Fibroblast of the conjunctiva (primary cell): ENCODE results near the gene CNR2.
"Not testable (repeated sequence)": the region's sequence is repeated elsewhere in the genome, so short reads cannot be mapped to it uniquely, and the experiment has no call there.

Experiments used
- DNase-seq: peaks from one replicate; pipeline ENCODE4 v3.0.0-alpha.2; 2010; ENCODE audit warnings: low read depth

The CNR2 gene

GRCh38 chr1:23913212-23913880, at the start of gene CNR2:
Gene CNR2, minus strand, starts transcription at chr1:23913362. Its CDS starts 37,745 bp downstream, at chr1:23875617.
- no peak for DNase-seq

GRCh38 chr1:23960291-23961020, 47.3 kb upstream of the CNR2 start:
- DNase-seq: no peak

GRCh38 chr1:23959461-23960290, 46.5 kb upstream of the CNR2 start, which contains the start of gene PNRC2:
Gene PNRC2, plus strand, starts transcription at chr1:23959828. Its CDS starts 1,630 bp downstream, at chr1:23961458.
- peak; percentile 94 for DNase-seq

- peak; percentile 86 for DNase-seq
Measured at GRCh38 chr1:23958810-23959460, 45.8 kb upstream of the CNR2 start.

GRCh38 chr1:23958040-23958809, 45.1 kb upstream of the CNR2 start:
- not testable (repeated sequence) for DNase-seq

- DNase-seq: no peak
Measured at GRCh38 chr1:23957096-23957495, 43.9 kb upstream of the CNR2 start.

- DNase-seq: no peak
Measured at GRCh38 chr1:23953020-23953419, 39.9 kb upstream of the CNR2 start.

- DNase-seq: no peak
Measured at GRCh38 chr1:23947366-23947765, 34.2 kb upstream of the CNR2 start.

- no peak for DNase-seq
Measured at GRCh38 chr1:23936481-23937176, 23.5 kb upstream of the CNR2 start.

- no peak for DNase-seq
Measured at GRCh38 chr1:23931491-23931880, 18.3 kb upstream of the CNR2 start.

GRCh38 chr1:23930861-23931490, 17.8 kb upstream of the CNR2 start:
- DNase-seq: peak; percentile 22

GRCh38 chr1:23930270-23930669, 17.1 kb upstream of the CNR2 start:
- DNase-seq: no peak

- no peak for DNase-seq
Measured at GRCh38 chr1:23928789-23929188, 15.6 kb upstream of the CNR2 start.

GRCh38 chr1:23927097-23927496, 13.9 kb upstream of the CNR2 start:
- no peak for DNase-seq

- DNase-seq: no peak
Measured at GRCh38 chr1:23925279-23925678, 12.1 kb upstream of the CNR2 start.

GRCh38 chr1:23924601-23925000, 11.4 kb upstream of the CNR2 start:
- DNase-seq: no peak

- no peak for DNase-seq
Measured at GRCh38 chr1:23923592-23924499, 10.7 kb upstream of the CNR2 start.

- DNase-seq: no peak
Measured at GRCh38 chr1:23922321-23922943, 9.3 kb upstream of the CNR2 start.
